OCI-LY7 (cell line): ENCODE data around the gene ADCY1. TPM values are rescaled to one million over a fixed set of nuclear protein-coding genes. Genes with fewer than 3 reads are reported as not detected.

Experiments
- BruUV-seq: library from RNA; stranded (reverse); fragments of 400-500 nt; replicated peaks from 2 replicates; lab custom pipeline; 2021; lab: Mats Ljungman, UMichigan
- CTCF ChIA-PET: fragments of 300-600 bp; sonication (Branson Sonifier 250); formaldehyde crosslinking; loops from one replicate; lab custom pipeline; 2022; ENCODE audit warnings: antibody characterized with exemption; ENCODE audit not compliant: unreplicated experiment; lab: Charles Lee
- POLR2A ChIA-PET: fragments of 300-600 bp; sonication (Branson Sonifier 250); formaldehyde crosslinking; loops from one replicate; lab custom pipeline; 2022; ENCODE audit warnings: antibody characterized with exemption; lab: Charles Lee
- DNase-seq: peaks from one replicate; pipeline ENCODE4 v3.0.0-alpha.2; 2015; ENCODE audit warnings: low spot score
- H2AFZ ChIP-seq: fragments of 200-600 bp; sonication (generic), shearing (Covaris generic); 2 replicates; pipeline ENCODE4 v1.6.1; 2014; ENCODE audit warnings: mild to moderate bottlenecking, antibody characterized with exemption, low read length, moderate library complexity
- H3K27ac ChIP-seq: fragments of 200-600 bp; sonication (generic); 2 replicates; pipeline ENCODE4 v1.5.1; 2014; ENCODE audit warnings: mixed run types, low read depth, mild to moderate bottlenecking, moderate library complexity, low read length, inconsistent platforms; ENCODE audit not compliant: poor library complexity, severe bottlenecking
- H3K36me3 ChIP-seq: fragments of 200-600 bp; sonication (generic); 2 replicates; pipeline ENCODE4 v1.6.1; 2014; ENCODE audit warnings: mild to moderate bottlenecking, antibody characterized with exemption, low read length, moderate library complexity, mixed read lengths; ENCODE audit not compliant: insufficient read depth
- H3K4me1 ChIP-seq: fragments of 200-600 bp; sonication (generic); 2 replicates; pipeline ENCODE4 v1.5.1; 2014; ENCODE audit warnings: mild to moderate bottlenecking, low read length; ENCODE audit not compliant: insufficient read depth, poor library complexity, severe bottlenecking
- H3K4me2 ChIP-seq: fragments of 200-600 bp; sonication (generic); 2 replicates; pipeline ENCODE4 v1.6.1; 2014; ENCODE audit warnings: mild to moderate bottlenecking, low read length
- H3K4me3 ChIP-seq: fragments of 200-600 bp; sonication (generic); 2 replicates; pipeline ENCODE4 v1.5.1; 2014; ENCODE audit warnings: mild to moderate bottlenecking, low read depth, low read length; ENCODE audit not compliant: poor library complexity, severe bottlenecking
- H3K79me2 ChIP-seq: fragments of 200-600 bp; sonication (generic); 2 replicates; pipeline ENCODE4 v1.6.1; 2016; ENCODE audit warnings: low read depth, mild to moderate bottlenecking, low read length, moderate library complexity, mixed read lengths; ENCODE audit not compliant: insufficient read depth
- H3K9me2 ChIP-seq: fragments of 200-600 bp; sonication (generic); 2 replicates; pipeline ENCODE4 v1.6.1; 2016; ENCODE audit warnings: mild to moderate bottlenecking, low read length, mixed read lengths; ENCODE audit not compliant: insufficient read depth
- H3K9me3 ChIP-seq: fragments of 200-600 bp; sonication (generic); 2 replicates; pipeline ENCODE4 v1.6.1; 2014; ENCODE audit warnings: mild to moderate bottlenecking, mixed run types, low read length, mixed read lengths
- H4K20me1 ChIP-seq: fragments of 200-600 bp; sonication (generic); 2 replicates; pipeline ENCODE4 v1.6.1; 2014; ENCODE audit warnings: mild to moderate bottlenecking, antibody characterized with exemption, low read length, moderate library complexity, mixed read lengths; ENCODE audit not compliant: insufficient read depth
- EZH2phosphoT487 ChIP-seq: fragments of 200-600 bp; sonication (generic); IDR thresholded peaks from 2 replicates; pipeline ENCODE4 v1.6.1; 2018; ENCODE audit warnings: low read depth, borderline replicate concordance, mild to moderate bottlenecking, mixed run types, antibody characterized with exemption, low read length, moderate library complexity, mixed read lengths
- intact Hi-C: fragments of 100-400 bp; cut with micrococcal nuclease; formaldehyde crosslinking; loops from one replicate; pipeline ENCODE4 v1.10.0; 2022; ENCODE audit not compliant: unreplicated experiment
- total RNA-seq, 2 experiments: library from RNA; depleted of rRNA in 1 of 2; stranded (reverse); fragments of >200 nt in 1 of 2; shearing (Covaris generic) in 1 of 2; gene quantifications; 2 replicates each; pipeline ENCODE4 v1.2.3, GENCODE V29; 2014 to 2022
- TF ChIP-seq, protein P1 (sequence below): fragments of 200-600 bp; sonication (generic); conservative IDR thresholded peaks from 2 replicates; pipeline ENCODE4 v1.5.1; 2014; ENCODE audit warnings: mild to moderate bottlenecking, antibody characterized with exemption, low read length, moderate library complexity, mixed read lengths

ADCY1 gene
- total RNA-seq, 2 experiments from 2014 or later, result 0.13 TPM; not detected in 1

DNA sequence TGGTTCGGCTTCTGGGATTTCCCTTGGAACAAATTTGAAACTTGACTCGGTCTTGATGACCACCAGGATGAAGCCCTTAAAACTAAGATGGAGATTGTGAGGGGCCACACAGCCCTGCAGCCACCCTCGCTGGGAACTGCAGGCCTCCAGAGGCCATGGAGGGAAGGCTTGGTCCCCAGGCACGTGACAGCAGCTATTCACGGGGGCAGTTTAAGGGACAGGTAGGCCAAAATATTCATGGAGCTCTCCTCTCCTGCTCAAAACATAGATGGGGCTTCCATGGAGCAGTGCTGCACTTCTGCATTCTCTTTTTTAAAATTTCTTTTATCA lies 137.0 kb downstream of the ADCY1 start:
- Histone ChIP-seq H3K4me3 (no peak overlapping the region), H3K36me3 (no peaks in the 10 kb centered on the region), H3K9me3 (no peaks in the 10 kb centered on the region), H2AFZ (no peak overlapping the region), H3K79me2 (no peaks in the 10 kb centered on the region), H3K9me2 (no peaks in the 10 kb centered on the region), H3K4me1 (no peaks in the 10 kb centered on the region), H4K20me1 (no peaks in the 10 kb centered on the region), H3K27ac (no peak overlapping the region), H3K4me2 (no peak overlapping the region)
- intact Hi-C loops, result no loop called here
- TF ChIP-seq EZH2phosphoT487, result no peak
- TF ChIP-seq, protein P1, sequence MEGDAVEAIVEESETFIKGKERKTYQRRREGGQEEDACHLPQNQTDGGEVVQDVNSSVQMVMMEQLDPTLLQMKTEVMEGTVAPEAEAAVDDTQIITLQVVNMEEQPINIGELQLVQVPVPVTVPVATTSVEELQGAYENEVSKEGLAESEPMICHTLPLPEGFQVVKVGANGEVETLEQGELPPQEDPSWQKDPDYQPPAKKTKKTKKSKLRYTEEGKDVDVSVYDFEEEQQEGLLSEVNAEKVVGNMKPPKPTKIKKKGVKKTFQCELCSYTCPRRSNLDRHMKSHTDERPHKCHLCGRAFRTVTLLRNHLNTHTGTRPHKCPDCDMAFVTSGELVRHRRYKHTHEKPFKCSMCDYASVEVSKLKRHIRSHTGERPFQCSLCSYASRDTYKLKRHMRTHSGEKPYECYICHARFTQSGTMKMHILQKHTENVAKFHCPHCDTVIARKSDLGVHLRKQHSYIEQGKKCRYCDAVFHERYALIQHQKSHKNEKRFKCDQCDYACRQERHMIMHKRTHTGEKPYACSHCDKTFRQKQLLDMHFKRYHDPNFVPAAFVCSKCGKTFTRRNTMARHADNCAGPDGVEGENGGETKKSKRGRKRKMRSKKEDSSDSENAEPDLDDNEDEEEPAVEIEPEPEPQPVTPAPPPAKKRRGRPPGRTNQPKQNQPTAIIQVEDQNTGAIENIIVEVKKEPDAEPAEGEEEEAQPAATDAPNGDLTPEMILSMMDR, result no peak
- ChIA-PET CTCF (no interaction called here), POLR2A (no interaction called here)
- no TSS peak for BruUV-seq
- no peak for DNase-seq

DNA sequence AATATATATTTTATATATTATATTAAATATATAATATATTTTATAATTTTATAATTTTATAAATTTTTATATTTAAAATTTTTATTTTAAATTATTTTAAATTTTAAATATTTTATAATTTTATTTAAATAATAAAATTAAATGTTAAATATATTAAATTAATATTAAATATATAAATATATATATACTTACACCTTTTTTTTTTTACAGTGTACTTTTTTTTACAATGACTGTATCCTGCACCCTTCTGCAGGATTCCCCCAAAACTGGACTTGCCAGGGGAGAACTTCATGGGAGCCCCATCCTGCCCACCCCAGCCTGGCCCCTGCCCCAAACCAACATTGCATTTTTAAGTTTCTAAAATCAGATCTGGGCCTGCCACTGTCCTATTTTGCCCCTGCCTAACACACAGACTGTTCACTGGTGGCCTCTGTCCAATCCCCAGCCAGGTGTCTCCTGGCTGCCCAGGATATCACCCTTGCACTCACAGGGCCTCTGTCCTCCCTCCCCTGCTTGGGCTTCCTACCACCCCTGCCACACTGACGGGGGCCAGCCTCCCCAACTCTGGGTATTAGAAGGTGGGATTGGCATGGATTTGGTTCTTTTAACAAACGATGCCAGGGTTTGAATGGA lies 138.0 kb downstream of the ADCY1 start:
- intact Hi-C loops, result no loop called here
- no peak for DNase-seq
- Histone ChIP-seq H3K9me3 (no peaks in the 10 kb centered on the region), H3K4me1 (no peaks in the 10 kb centered on the region), H2AFZ (no peak overlapping the region), H3K79me2 (no peaks in the 10 kb centered on the region), H3K4me3 (no peak overlapping the region), H3K36me3 (no peaks in the 10 kb centered on the region), H3K27ac (no peak overlapping the region), H4K20me1 (no peaks in the 10 kb centered on the region), H3K9me2 (no peaks in the 10 kb centered on the region), H3K4me2 (no peak overlapping the region)
- CTCF ChIA-PET, result no interaction called here
- TF ChIP-seq, protein P1, result no peak
- TF ChIP-seq EZH2phosphoT487, result no peak
- POLR2A ChIA-PET, result no interaction called here
- BruUV-seq, result no TSS peak

DNA sequence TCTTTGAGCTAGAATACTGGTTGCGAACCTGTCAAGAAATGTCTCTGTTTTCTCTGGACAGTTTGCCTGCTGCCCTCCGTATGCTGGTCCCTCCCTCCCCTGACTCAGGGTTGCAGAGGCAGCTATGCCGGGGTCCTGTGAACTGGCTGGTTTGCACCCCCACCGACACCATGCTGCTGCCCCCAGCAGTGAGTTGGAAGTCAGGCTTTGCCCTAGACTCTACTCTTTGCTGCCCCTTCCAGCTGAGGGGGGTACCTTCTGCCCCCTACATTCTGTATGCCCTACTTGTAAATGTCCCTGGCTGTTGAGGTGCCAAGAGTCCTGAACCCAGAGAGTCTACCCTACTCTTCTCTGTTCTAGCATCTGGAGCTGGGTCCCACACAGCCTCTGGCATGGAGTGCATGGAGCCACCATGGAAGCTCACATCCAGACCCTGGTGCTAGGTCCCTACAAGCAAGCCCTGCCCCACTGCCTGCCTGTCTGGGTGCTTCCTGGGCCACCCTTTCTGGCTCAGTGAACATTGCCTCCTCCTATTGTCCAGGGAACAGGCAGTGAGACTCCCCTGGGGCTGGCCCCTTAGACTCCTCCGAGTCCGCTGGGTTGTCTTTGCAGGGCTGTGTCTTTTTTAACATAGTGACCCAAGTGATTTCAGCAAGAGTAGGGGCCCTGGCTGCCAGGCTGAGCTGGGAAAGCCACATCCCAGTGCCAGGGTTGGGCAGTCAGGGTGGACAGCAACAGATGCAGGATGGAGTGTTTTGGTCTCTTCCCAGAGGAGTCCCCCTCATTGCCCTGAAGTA lies 138.9 kb downstream of the ADCY1 start:
- ChIA-PET POLR2A (no interaction called here), CTCF (no interaction called here)
- intact Hi-C loops, result no loop called here
- no peak overlapping the region for H3K4me2 ChIP-seq
- H3K9me3 ChIP-seq, result no peaks in the 10 kb centered on the region
- H3K36me3 ChIP-seq, result no peaks in the 10 kb centered on the region
- BruUV-seq, result no TSS peak
- no peaks in the 10 kb centered on the region for H4K20me1 ChIP-seq
- no peak overlapping the region for H3K4me3 ChIP-seq
- DNase-seq, result no peak
- no peaks in the 10 kb centered on the region for H3K9me2 ChIP-seq
- no peaks in the 10 kb centered on the region for H3K4me1 ChIP-seq
- no peaks in the 10 kb centered on the region for H3K79me2 ChIP-seq
- H2AFZ ChIP-seq, result no peak overlapping the region
- TF ChIP-seq, protein P1, result no peak
- no peak for TF ChIP-seq EZH2phosphoT487
- H3K27ac ChIP-seq, result no peak overlapping the region
